ENCODE measurements around the gene CR1L.
"Not testable (repeated sequence)": the region's sequence is repeated elsewhere in the genome, so short reads cannot be mapped to it uniquely, and the experiment has no call there.

The CR1L gene

GRCh38 chr1:207748737-207749528 lies 104.0 kb downstream of the CR1L start:
- peak; percentile 10 for DNase-seq (ENCODE audit: low spot score)
- H3K27ac ChIP-seq, result no peak overlapping the region
- CTCF ChIA-PET, result no interaction called here
- no peak for TF ChIP-seq CTCF (conservative IDR thresholded peaks at IDR 0.05; ENCODE audit: low read depth)
- POLR2A ChIA-PET (ENCODE audit: low non-redundant PET), result no interaction called here

GRCh38 chr1:207750631-207751305 lies 105.8 kb downstream of the CR1L start:
- no peak overlapping the region for H3K27ac ChIP-seq
- CTCF ChIA-PET, result no interaction called here
- no peak for TF ChIP-seq CTCF (conservative IDR thresholded peaks at IDR 0.05; ENCODE audit: low read depth)
- DNase-seq (ENCODE audit: low spot score), result no peak
- POLR2A ChIA-PET (ENCODE audit: low non-redundant PET), result no interaction called here

DNA sequence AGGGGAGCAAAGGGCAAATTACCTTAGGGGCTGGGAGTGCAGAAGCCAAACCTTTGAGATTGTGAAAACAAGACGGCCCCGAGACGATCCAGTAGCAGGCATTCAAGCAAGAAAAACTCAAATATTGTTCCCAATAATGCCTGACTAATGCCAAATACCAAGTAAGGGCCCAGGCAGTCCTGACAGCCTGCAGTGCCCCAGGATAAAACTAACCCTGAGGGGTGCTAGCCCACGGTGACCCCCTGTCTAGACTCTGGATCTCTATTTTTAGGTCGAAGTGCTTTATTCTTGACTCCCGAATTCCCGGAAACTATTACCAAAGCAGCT lies 106.5 kb downstream of the CR1L start:
- CTCF ChIA-PET; DNase-seq (ENCODE audit: low spot score); POLR2A ChIA-PET (ENCODE audit: low non-redundant PET): not testable (repeated sequence)
- peak overlapping the region; percentile 94 for H3K27ac ChIP-seq

DNA sequence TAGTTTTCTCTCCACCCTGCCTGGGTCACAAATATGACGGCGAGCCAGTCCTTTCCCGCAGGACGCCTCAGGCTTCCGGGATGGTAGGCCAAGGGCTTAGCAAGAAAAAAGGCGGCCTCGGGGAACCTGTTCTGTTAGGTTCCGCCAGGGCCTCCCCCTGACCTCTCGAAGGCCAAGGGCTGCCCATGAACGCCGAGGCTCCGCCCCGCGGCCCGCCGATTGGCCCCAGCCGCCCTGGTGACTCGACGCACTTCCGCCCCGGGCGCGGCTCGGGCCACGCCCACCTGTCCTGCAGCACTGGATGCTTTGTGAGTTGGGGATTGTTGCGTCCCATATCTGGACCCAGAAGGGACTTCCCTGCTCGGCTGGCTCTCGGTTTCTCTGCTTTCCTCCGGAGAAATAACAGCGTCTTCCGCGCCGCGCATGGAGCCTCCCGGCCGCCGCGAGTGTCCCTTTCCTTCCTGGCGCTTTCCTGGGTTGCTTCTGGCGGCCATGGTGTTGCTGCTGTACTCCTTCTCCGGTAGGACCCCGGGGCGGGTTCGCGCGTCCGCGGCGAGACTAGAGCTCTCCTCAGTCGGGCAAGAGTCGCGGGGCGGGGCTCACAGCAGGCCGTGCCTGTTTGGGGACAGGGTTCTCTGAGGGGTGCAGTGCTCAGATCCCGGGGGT lies 107.0 kb downstream of the CR1L start, which contains the start of gene CD46:
Gene CD46 (plus strand): TSS at position 265 of the 666 bp plus-strand sequence. CDS start 159 bp downstream, at position 424.
- peak within 1 kb of the TSS; percentile 94 for H3K27ac ChIP-seq
- POLR2A ChIA-PET (ENCODE audit: low non-redundant PET), result no interaction called here
- peak; percentile 93 for DNase-seq (ENCODE audit: low spot score)
- no peak for TF ChIP-seq CTCF (conservative IDR thresholded peaks at IDR 0.05; ENCODE audit: low read depth)
- CTCF ChIA-PET, result interaction anchor here (0.6 kb wide), 2 partner anchors 83 to 132 kb away, joined by 3 to 6 read pairs; no protein-coding TSS in a partner anchor

- ChIA-PET POLR2A (ENCODE audit: low non-redundant PET) (no interaction called here), CTCF (interaction anchor here (0.6 kb wide), 3 partner anchors 60 to 132 kb away, joined by 3 to 6 read pairs (median 4); no protein-coding TSS in a partner anchor)
- peak; percentile 7 for DNase-seq (ENCODE audit: low spot score)
- peak overlapping the region; percentile 94 for H3K27ac ChIP-seq
- TF ChIP-seq CTCF (conservative IDR thresholded peaks at IDR 0.05; ENCODE audit: low read depth), result no peak
These were observed 107.6 kb downstream of the CR1L start for GRCh38 chr1:207752456-207752998.

DNA sequence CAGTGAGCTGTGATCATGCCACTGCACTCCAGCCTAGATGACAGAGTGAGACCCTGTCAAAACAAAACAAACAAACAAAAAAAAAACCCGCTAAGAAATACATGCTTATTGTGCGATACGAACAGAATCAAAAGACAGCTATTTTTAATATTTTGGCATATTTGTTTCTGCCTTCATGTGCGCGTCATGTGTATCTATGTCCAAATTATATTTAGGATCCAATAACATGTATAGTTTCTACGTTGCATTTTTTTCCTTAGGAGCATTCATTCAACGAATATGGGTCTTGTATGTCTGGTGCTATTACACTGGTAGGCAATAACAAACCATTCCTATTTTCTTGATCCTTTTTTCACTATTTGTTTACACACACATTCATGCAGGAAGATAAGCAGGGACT lies 108.7 kb downstream of the CR1L start:
- H3K27ac ChIP-seq, result peak overlapping the region; percentile 94
- POLR2A ChIA-PET (ENCODE audit: low non-redundant PET), result no interaction called here
- CTCF ChIA-PET, result no interaction called here
- no peak for TF ChIP-seq CTCF (conservative IDR thresholded peaks at IDR 0.05; ENCODE audit: low read depth)
- no peak for DNase-seq (ENCODE audit: low spot score)

Measured in RWPE1 (cell line).